Measurements from ENCODE around the gene EPB41L4B. TPM values are rescaled to one million over a fixed set of nuclear protein-coding genes. Genes with fewer than 3 reads are reported as not detected.

EPB41L4B gene
- total RNA-seq, 4 donors from 2014 or later: under 0.01 to 3.9 (median 1.5) TPM

DNA sequence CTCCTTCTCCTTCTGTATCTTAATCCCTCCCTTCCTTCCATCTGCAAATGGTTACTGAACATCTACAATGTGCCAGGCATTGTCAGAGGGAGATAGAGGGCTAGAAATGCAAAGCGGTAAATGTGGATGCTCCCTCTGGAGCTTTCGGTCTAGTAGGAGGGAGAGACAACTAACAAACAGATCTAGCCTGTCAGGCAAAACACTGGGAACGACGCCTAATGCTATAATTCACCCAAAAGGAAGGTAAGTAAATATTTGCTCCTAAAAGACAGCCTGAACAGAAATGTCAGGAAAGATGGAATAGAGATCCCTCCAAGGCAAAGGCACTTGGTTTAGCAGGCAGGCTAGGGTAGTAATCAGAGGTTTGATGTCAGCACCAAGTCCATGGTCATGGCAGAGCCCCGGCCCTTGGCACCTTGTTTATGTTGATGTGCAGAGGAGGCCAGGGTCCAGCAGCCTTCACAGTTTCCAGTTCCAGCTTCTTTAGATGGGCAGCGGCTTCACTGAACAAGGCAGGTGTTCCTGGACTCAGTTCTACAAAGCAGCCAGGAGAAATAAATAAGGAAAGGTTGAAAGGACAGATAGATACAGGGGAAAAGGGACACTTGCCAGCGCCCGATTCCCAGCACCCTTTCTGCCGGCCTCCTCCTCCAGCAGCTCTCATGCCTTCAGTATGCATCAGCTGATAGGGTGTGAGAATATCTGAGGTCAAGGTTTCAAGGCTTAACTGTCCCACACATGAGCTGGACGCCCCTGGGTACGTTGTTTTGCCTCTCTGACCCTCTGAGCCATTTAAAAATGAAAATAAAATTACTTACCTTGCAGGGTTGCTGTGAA lies 107.4 kb downstream of the EPB41L4B start:
- intact Hi-C loops (cut with DNase I; ENCODE audit: low total_unique reads): no loop called here
- DNase-seq: no peak
- H3K36me3 ChIP-seq: no peaks in the 10 kb centered on the region

DNA sequence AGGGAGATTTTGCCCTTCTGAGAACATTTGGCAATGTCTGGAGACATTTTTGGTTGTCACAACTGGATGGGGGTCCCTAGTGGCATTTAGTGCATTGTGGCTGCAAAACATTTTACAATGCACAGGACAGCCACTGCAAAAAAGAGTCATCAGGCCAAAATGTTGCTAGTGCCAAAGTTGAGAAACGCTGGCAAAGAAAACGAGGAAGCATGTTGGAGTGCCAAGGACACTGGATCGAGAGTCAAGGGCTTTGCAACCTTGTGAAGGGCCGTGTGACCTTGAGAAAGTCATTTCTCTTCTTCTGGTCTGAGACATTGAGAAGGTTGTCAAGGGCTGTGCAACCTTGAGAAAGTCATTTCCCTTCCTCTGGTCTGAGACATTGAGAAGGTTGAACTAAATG lies 108.1 kb downstream of the EPB41L4B start:
- Histone ChIP-seq H3K4me1 (no peaks in the 10 kb centered on the region), H3K4me3 (no peak overlapping the region), H3K9me3 (no peaks in the 10 kb centered on the region), H3K27ac (no peak overlapping the region), H3K36me3 (no peaks in the 10 kb centered on the region), H3K27me3 (no peaks in the 10 kb centered on the region)
- intact Hi-C loops (cut with DNase I; ENCODE audit: low total_unique reads): no loop called here
- TF ChIP-seq POLR2A (IDR thresholded peaks at IDR 0.05) (no peak), CTCF (IDR thresholded peaks at IDR 0.05) (no peak)
- DNase-seq: no peak

More for the DNA sequence above, 107.4 kb downstream of the EPB41L4B start:
- no peaks in the 10 kb centered on the region for H3K9me3 ChIP-seq
- peak overlapping the region in 1 of 2 donors; percentile 34 for H3K27ac ChIP-seq
- H3K4me1 ChIP-seq: no peaks in the 10 kb centered on the region
- TF ChIP-seq CTCF (IDR thresholded peaks at IDR 0.05) (no peak), POLR2A (IDR thresholded peaks at IDR 0.05) (no peak)
- H3K27me3 ChIP-seq: no peaks in the 10 kb centered on the region
- H3K4me3 ChIP-seq: no peak overlapping the region

DNA sequence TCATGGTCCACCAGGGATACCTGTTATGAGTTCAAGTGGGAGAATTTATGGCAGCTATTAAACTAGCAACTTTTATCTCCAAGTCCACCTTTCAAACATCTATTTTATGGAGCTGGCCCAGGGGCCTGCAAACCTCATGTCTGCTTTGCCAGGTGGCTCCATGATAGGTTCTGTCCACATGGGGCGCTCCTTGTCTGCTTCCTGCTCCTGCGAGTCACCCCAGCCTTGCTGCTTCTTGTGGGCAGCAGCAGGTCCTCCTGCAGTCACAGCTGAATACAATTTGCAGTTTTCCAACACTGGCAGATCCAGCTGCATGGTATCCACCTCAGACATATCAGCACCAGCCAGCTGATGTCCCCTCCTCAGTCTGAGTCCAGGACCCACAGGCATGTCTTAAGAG lies 114.2 kb downstream of the EPB41L4B start:
- Histone ChIP-seq H3K27me3 (no peaks in the 10 kb centered on the region), H3K4me1 (no peaks in the 10 kb centered on the region), H3K36me3 (no peaks in the 10 kb centered on the region), H3K4me3 (no peak overlapping the region), H3K27ac (no peak overlapping the region), H3K9me3 (no peaks in the 10 kb centered on the region)
- no peak for DNase-seq
- intact Hi-C loops (cut with DNase I; ENCODE audit: low total_unique reads): no loop called here
- TF ChIP-seq CTCF (IDR thresholded peaks at IDR 0.05) (no peak), POLR2A (IDR thresholded peaks at IDR 0.05) (no peak)

DNA sequence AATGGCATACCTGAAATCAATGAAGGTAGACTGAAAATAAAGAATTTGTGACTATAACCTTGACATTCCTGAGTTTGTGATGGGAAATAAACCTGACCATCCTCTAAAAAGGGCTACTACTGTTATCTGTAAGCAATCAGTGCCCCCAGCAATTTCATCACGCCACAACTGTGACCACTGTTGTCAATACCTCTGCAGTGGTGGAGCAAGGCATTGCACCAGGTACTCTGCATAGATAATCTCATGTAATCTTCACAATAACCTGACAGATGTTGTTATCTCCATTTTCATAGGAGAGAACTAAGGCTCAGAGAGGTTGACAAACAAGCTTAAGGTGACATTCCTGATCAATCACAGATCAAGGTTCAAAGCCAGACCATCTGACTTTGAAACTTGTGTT lies 115.3 kb downstream of the EPB41L4B start:
- H3K27ac ChIP-seq: no peak overlapping the region
- no peak for TF ChIP-seq POLR2A (IDR thresholded peaks at IDR 0.05)
- no peak for TF ChIP-seq CTCF (IDR thresholded peaks at IDR 0.05)
- DNase-seq: no peak
- H3K36me3 ChIP-seq: no peaks in the 10 kb centered on the region
- intact Hi-C loops (cut with DNase I; ENCODE audit: low total_unique reads): no loop called here
- no peak overlapping the region for H3K4me3 ChIP-seq
- H3K27me3 ChIP-seq: no peaks in the 10 kb centered on the region
- H3K9me3 ChIP-seq: no peaks in the 10 kb centered on the region
- no peaks in the 10 kb centered on the region for H3K4me1 ChIP-seq

- Histone ChIP-seq H3K4me1 (no peaks in the 10 kb centered on the region), H3K36me3 (no peaks in the 10 kb centered on the region), H3K27ac (no peak overlapping the region), H3K27me3 (no peaks in the 10 kb centered on the region), H3K4me3 (no peak overlapping the region), H3K9me3 (no peaks in the 10 kb centered on the region)
- intact Hi-C loops (cut with DNase I; ENCODE audit: low total_unique reads): no loop called here
- TF ChIP-seq CTCF (IDR thresholded peaks at IDR 0.05) (no peak), POLR2A (IDR thresholded peaks at IDR 0.05) (no peak)
- no peak for DNase-seq
Observed at GRCh38 chr9:109203761-109204360, 117.0 kb downstream of the EPB41L4B start.
